ENCODE data around the gene MBD5.

Gene MBD5

GRCh38 chr2:148493822-148494563 lies 473.1 kb downstream of the MBD5 start:
- no peaks in the 10 kb centered on the region for H3K27me3 ChIP-seq (ENCODE audit: control insufficient read depth, insufficient read depth, low read length)
- TF ChIP-seq CTCF (IDR thresholded peaks at IDR 0.05): no peak
- H3K36me3 ChIP-seq (ENCODE audit: control insufficient read depth, insufficient read depth, low read length): no peaks in the 10 kb centered on the region
- no peak overlapping the region for H3K27ac ChIP-seq
- no peak overlapping the region for H3K4me3 ChIP-seq (ENCODE audit: low read depth, low read length)
- H2AFZ ChIP-seq: no peak overlapping the region
- no peaks in the 10 kb centered on the region for H3K9me3 ChIP-seq (ENCODE audit: control insufficient read depth, low read length)
- H3K79me2 ChIP-seq: no peaks in the 10 kb centered on the region
- H3K4me1 ChIP-seq: no peaks in the 10 kb centered on the region
- H3K4me2 ChIP-seq (ENCODE audit: low read length): no peak overlapping the region
- H3K9ac ChIP-seq: no peak overlapping the region

- no peak overlapping the region for H3K4me2 ChIP-seq (ENCODE audit: low read length)
- TF ChIP-seq CTCF (IDR thresholded peaks at IDR 0.05): no peak
- H3K27me3 ChIP-seq (ENCODE audit: control insufficient read depth, insufficient read depth, low read length): no peaks in the 10 kb centered on the region
- H3K4me1 ChIP-seq: no peaks in the 10 kb centered on the region
- H3K36me3 ChIP-seq (ENCODE audit: control insufficient read depth, insufficient read depth, low read length): no peaks in the 10 kb centered on the region
- no peak overlapping the region for H3K9ac ChIP-seq
- H3K27ac ChIP-seq: no peak overlapping the region
- H3K4me3 ChIP-seq (ENCODE audit: low read depth, low read length): no peak overlapping the region
- H3K9me3 ChIP-seq (ENCODE audit: control insufficient read depth, low read length): no peaks in the 10 kb centered on the region
- H3K79me2 ChIP-seq: no peaks in the 10 kb centered on the region
- H2AFZ ChIP-seq: no peak overlapping the region
Observed at GRCh38 chr2:148495586-148495985, 474.7 kb downstream of the MBD5 start.

- Histone ChIP-seq H3K4me1 (no peaks in the 10 kb centered on the region), H3K4me2 (ENCODE audit: low read length) (no peak overlapping the region), H3K27ac (no peak overlapping the region), H3K4me3 (ENCODE audit: low read depth, low read length) (no peak overlapping the region), H3K9ac (no peak overlapping the region), H2AFZ (no peak overlapping the region), H3K36me3 (ENCODE audit: control insufficient read depth, insufficient read depth, low read length) (no peaks in the 10 kb centered on the region), H3K9me3 (ENCODE audit: control insufficient read depth, low read length) (no peaks in the 10 kb centered on the region), H3K27me3 (ENCODE audit: control insufficient read depth, insufficient read depth, low read length) (no peaks in the 10 kb centered on the region), H3K79me2 (no peaks in the 10 kb centered on the region)
- no peak for TF ChIP-seq CTCF (IDR thresholded peaks at IDR 0.05)
Observed at GRCh38 chr2:148501545-148501944, 480.7 kb downstream of the MBD5 start.

- Histone ChIP-seq H3K9me3 (ENCODE audit: control insufficient read depth, low read length) (no peaks in the 10 kb centered on the region), H3K36me3 (ENCODE audit: control insufficient read depth, insufficient read depth, low read length) (no peaks in the 10 kb centered on the region), H3K4me1 (no peaks in the 10 kb centered on the region), H3K4me3 (ENCODE audit: low read depth, low read length) (no peak overlapping the region), H3K27ac (no peak overlapping the region), H3K27me3 (ENCODE audit: control insufficient read depth, insufficient read depth, low read length) (no peaks in the 10 kb centered on the region), H3K4me2 (ENCODE audit: low read length) (no peak overlapping the region), H3K79me2 (no peaks in the 10 kb centered on the region), H3K9ac (no peak overlapping the region), H2AFZ (no peak overlapping the region)
- no peak for TF ChIP-seq CTCF (IDR thresholded peaks at IDR 0.05)
Observed at GRCh38 chr2:148503516-148503915, 482.6 kb downstream of the MBD5 start.

- Histone ChIP-seq H3K36me3 (ENCODE audit: control insufficient read depth, insufficient read depth, low read length) (no peaks in the 10 kb centered on the region), H2AFZ (no peak overlapping the region), H3K9me3 (ENCODE audit: control insufficient read depth, low read length) (no peaks in the 10 kb centered on the region), H3K4me3 (ENCODE audit: low read depth, low read length) (no peak overlapping the region), H3K9ac (no peak overlapping the region), H3K27me3 (ENCODE audit: control insufficient read depth, insufficient read depth, low read length) (no peaks in the 10 kb centered on the region), H3K4me1 (no peaks in the 10 kb centered on the region), H3K27ac (no peak overlapping the region), H3K79me2 (no peaks in the 10 kb centered on the region), H3K4me2 (ENCODE audit: low read length) (no peak overlapping the region)
- no peak for TF ChIP-seq CTCF (IDR thresholded peaks at IDR 0.05)
Observed at GRCh38 chr2:148507970-148508369, 487.1 kb downstream of the MBD5 start.
